K562 (cell line): Measurements from ENCODE around the gene ZFP57. TPM values are rescaled to one million over a fixed set of nuclear protein-coding genes. Genes with fewer than 3 reads are reported as not detected.

Experiments used
- ATAC-seq: fragments of 200-7000 bp; cut with Tn5 transposase; 3 replicates; pipeline ENCODE4 v1.9.1; 2020; ENCODE audit warnings: moderate library complexity
- Bru-seq: library from RNA; stranded (reverse); fragments of 400-500 nt; gene quantifications from one replicate; lab custom pipeline; 2021; lab: Mats Ljungman, UMichigan
- BruChase-seq, 2 experiments: library from RNA; stranded (reverse); fragments of 400-500 nt; gene quantifications; one replicate each; lab custom pipeline; 2021; lab: Mats Ljungman, UMichigan
- BruUV-seq: library from RNA; stranded (reverse); fragments of 400-500 nt; replicated peaks from 2 replicates; lab custom pipeline; 2021; lab: Mats Ljungman, UMichigan
- CTCF ChIA-PET: fragments of 300-600 bp; formaldehyde crosslinking; extraction: SDS; loops from one replicate; lab custom pipeline; 2021; ENCODE audit warnings: low intra/inter-chr PET ratio; lab: Yijun Ruan, JAX
- POLR2A ChIA-PET: fragments of 300-600, 350-650 bp; sonication (Branson Sonifier 250); formaldehyde crosslinking; extraction: SDS; loops from one replicate; lab custom pipeline; 2021; ENCODE audit warnings: antibody characterized with exemption, inconsistent platforms; lab: Yijun Ruan, JAX
- DNase-seq, 4 experiments: peaks; one replicate each; pipeline versions ENCODE4 v3.0.0 to v3.0.0-alpha.2; 2011 to 2018; ENCODE audit warnings: low spot score in 3 of 4, mixed read lengths in 3 of 4; ENCODE audit errors: extremely low read depth in 1 of 4
- FAIRE-seq: peaks from 2 replicates; lab custom pipeline; 2011; peaks lifted over from hg19 to GRCh38; lab: Jason Lieb, UNC
- H2AFZ ChIP-seq: 2 replicates; pipeline ENCODE4 v1.6.0; 2011; ENCODE audit warnings: low read depth, low read length, control low read depth, inconsistent platforms
- H3K27ac ChIP-seq: fragments of 200-600 bp; 3 replicates; pipeline ENCODE4 v1.8.0; 2011; ENCODE audit warnings: low read depth, mild to moderate bottlenecking, control low read depth, inconsistent platforms, low read length, moderate library complexity, mixed read lengths; ENCODE audit errors: extremely low read depth
- H3K27me3 ChIP-seq, 2 experiments: fragments of 300-600 bp in 1 of 2; 2 replicates in 1 of 2; 3 replicates in 1 of 2; pipeline versions ENCODE4 v1.6.0 to v1.8.0; 2011; ENCODE audit warnings: inconsistent platforms in 2 of 2, low read length in 2 of 2, mild to moderate bottlenecking in 1 of 2, mixed read lengths in 1 of 2, moderate library complexity in 1 of 2; ENCODE audit not compliant: control insufficient read depth in 2 of 2, insufficient read depth in 2 of 2
- H3K36me3 ChIP-seq: fragments of 300-600 bp; 3 replicates; pipeline ENCODE4 v1.8.0; 2011; ENCODE audit warnings: mild to moderate bottlenecking, low read length, inconsistent platforms; ENCODE audit not compliant: control insufficient read depth, insufficient read depth
- H3K4me1 ChIP-seq, 2 experiments: fragments of 200-600 bp in 1 of 2; replicated peaks in 1 of 2; 2 replicates in 1 of 2; 3 replicates in 1 of 2; pipeline versions ENCODE4 v1.5.1 to v1.8.0; 2011; ENCODE audit warnings: inconsistent platforms in 2 of 2, low read length in 2 of 2, mild to moderate bottlenecking in 1 of 2, mixed read lengths in 1 of 2, moderate library complexity in 1 of 2; ENCODE audit not compliant: control insufficient read depth in 2 of 2, insufficient read depth in 2 of 2
- H3K4me2 ChIP-seq: 2 replicates; pipeline ENCODE4 v1.6.1; 2011; ENCODE audit warnings: low read length, control low read depth, inconsistent platforms, mixed read lengths; ENCODE audit not compliant: insufficient read depth
- H3K4me3 ChIP-seq: fragments of 200-600 bp; sonication (generic), shearing (Covaris generic); 2 replicates; pipeline ENCODE4 v1.5.1; 2016; ENCODE audit warnings: control low read depth, inconsistent platforms
- H3K79me2 ChIP-seq: fragments of 200-600 bp; 3 replicates; pipeline ENCODE4 v1.8.0; 2011; ENCODE audit warnings: low read length, inconsistent platforms; ENCODE audit not compliant: control insufficient read depth, insufficient read depth
- H3K9ac ChIP-seq, 2 experiments: 2 replicates each; pipeline versions ENCODE4 v1.6.0 to v1.6.1; 2011; ENCODE audit warnings: low read depth in 2 of 2, low read length in 2 of 2, control low read depth in 1 of 2, inconsistent platforms in 1 of 2, mild to moderate bottlenecking in 1 of 2, mixed read lengths in 1 of 2; ENCODE audit not compliant: insufficient read depth in 1 of 2
- H3K9me1 ChIP-seq: one replicate; pipeline ENCODE4 v1.6.0; 2011; ENCODE audit warnings: inconsistent platforms, mild to moderate bottlenecking, low read length, moderate library complexity; ENCODE audit not compliant: control insufficient read depth, insufficient read depth
- H3K9me3 ChIP-seq: replicated peaks from 2 replicates; pipeline ENCODE4 v1.5.1; 2011; ENCODE audit warnings: low read depth, low read length, inconsistent platforms; ENCODE audit not compliant: control insufficient read depth, insufficient read depth
- H4K20me1 ChIP-seq: replicated peaks from 2 replicates; pipeline ENCODE4 v1.6.1; 2011; ENCODE audit warnings: low read length, inconsistent platforms, mixed read lengths; ENCODE audit not compliant: control insufficient read depth, insufficient read depth
- CBX8 ChIP-seq: fragments of 200-600 bp; sonication (generic); IDR thresholded peaks from 2 replicates; pipeline ENCODE4 v1.6.1; 2012; ENCODE audit warnings: borderline replicate concordance, mixed run types, low read depth, mild to moderate bottlenecking, moderate library complexity, mixed read lengths, low read length, control low read depth, inconsistent platforms; ENCODE audit not compliant: poor library complexity, severe bottlenecking; ENCODE audit errors: extremely low read depth
- E2F1 ChIP-seq: sonication (generic); formaldehyde crosslinking; IDR thresholded peaks from 2 replicates; pipeline ENCODE4 v1.8.1; 2023; ENCODE audit warnings: mild to moderate bottlenecking, missing genetic modification reagents, moderate library complexity
- E2F6 ChIP-seq, 2 experiments: IDR thresholded peaks; 2 replicates each; pipeline ENCODE4 v1.6.1; 2011; ENCODE audit warnings: borderline replicate concordance in 1 of 2, control low read depth in 1 of 2, low read depth in 1 of 2, low read length in 1 of 2, mild to moderate bottlenecking in 1 of 2, mixed read lengths in 1 of 2, moderate library complexity in 1 of 2; ENCODE audit not compliant: insufficient read depth in 1 of 2, insufficient read length in 1 of 2, poor library complexity in 1 of 2, severe bottlenecking in 1 of 2; ENCODE audit errors: extremely low read depth in 1 of 2
- NFE2L1 ChIP-seq: fragments of 450-650 bp; IDR thresholded peaks from 2 replicates; pipeline ENCODE4 v1.6.1; 2016; ENCODE audit warnings: missing genetic modification characterization, low read depth, mild to moderate bottlenecking, missing compliant biosample characterization, moderate library complexity, borderline replicate concordance
- PATZ1 ChIP-seq: fragments of 250-450 bp; sonication (Bioruptor Pico); IDR thresholded peaks from 2 replicates; pipeline ENCODE4 v1.5.0; 2020; ENCODE audit warnings: mild to moderate bottlenecking, borderline replicate concordance
- POLR3G ChIP-seq: IDR thresholded peaks from 2 replicates; pipeline ENCODE4 v1.6.1; 2011; ENCODE audit not compliant: insufficient read length, insufficient replicate concordance; ENCODE audit errors: extremely low read depth
- SIN3B ChIP-seq: fragments of 450-650 bp; IDR thresholded peaks from 2 replicates; pipeline ENCODE4 v1.6.1; 2017; ENCODE audit warnings: low read depth, mild to moderate bottlenecking, moderate library complexity
- TBP ChIP-seq: optimal IDR thresholded peaks from 2 replicates; pipeline ENCODE3; 2011; ENCODE audit warnings: low read depth, low read length, improper control_type of control experiment
- ZBTB26 ChIP-seq: fragments of 450-650 bp; formaldehyde crosslinking; IDR thresholded peaks from 2 replicates; pipeline ENCODE4 v1.4.0; 2022; ENCODE audit warnings: missing genetic modification characterization
- WGBS: fragments of 100-300 bp; shearing (Covaris generic); methylation state at CpG from one replicate; pipeline ENCODE4 v1.1.6; 2016; ENCODE audit warnings: low coverage, mixed read lengths; ENCODE audit not compliant: insufficient coverage; ENCODE audit errors: missing lambda C conversion rate; 5-methylcytosine and 5-hydroxymethylcytosine counted together
- in situ Hi-C: fragments of 300-500 bp; cut with MboI; formaldehyde crosslinking; loops from 4 replicates; pipeline ENCODE4 v1.15.0; 2018; ENCODE audit warnings: inconsistent platforms, mixed read lengths
- intact Hi-C: fragments of 100-400 bp; cut with micrococcal nuclease; formaldehyde crosslinking; loops from 2 replicates; pipeline ENCODE4 v1.14.2; 2022
- long read RNA-seq, 3 experiments: library from polyadenylated mRNA in 2 of 3; library from RNA in 1 of 3; unstranded in 2 of 3; stranded (forward) in 1 of 3; transcript quantifications; one replicate each; pipeline ENCODE4 v2.0.0, GENCODE V29; 2019 to 2022
- polyA minus RNA-seq, 3 experiments: library from RNA; depleted of rRNA, polyadenylated mRNA; stranded (reverse); fragments of >200 nt; gene quantifications; 2 replicates each; pipeline ENCODE4 v1.2.3, GENCODE V29; 2011
- polyA plus RNA-seq, 8 experiments: library from polyadenylated mRNA; depleted of rRNA in 4 of 8; stranded (reverse) in 5 of 8; unstranded in 3 of 8; fragments of >200 nt; fragmentation: Nextera tagmentation in 2 of 8; fragmentation: Illumina TruSeq in 1 of 8; extraction: Ambion mirVana in 2 of 8; extraction: Trizol in 1 of 8; gene quantifications; 2 replicates each; pipeline versions ENCODE4 v1.2.1 to v1.2.3, GENCODE V29; 2011 to 2014; ENCODE audit warnings: inconsistent platforms in 1 of 8, missing spikeins in 1 of 8
- total RNA-seq, 7 experiments: library from RNA; depleted of rRNA in 6 of 7; stranded (reverse); fragments of >200 nt in 6 of 7; fragmentation: Illumina TruSeq in 2 of 7; extraction: Trizol in 2 of 7; gene quantifications; 2 replicates each; pipeline versions ENCODE4 v1.2.1 to v1.2.3, GENCODE V29; 2011 to 2021; ENCODE audit warnings: low replicate concordance in 1 of 7

The ZFP57 gene
- 0.14 TPM in 1 of 2 replicates, not detected in the other for total RNA-seq (2011; cell fraction: chromatin; rRNA removed; ENCODE audit: low replicate concordance)
- total RNA-seq (2011; cell fraction: nucleolus; rRNA removed), result not detected in 2 replicates
- total RNA-seq (2011; cell fraction: nucleoplasm; rRNA removed), result not detected in 2 replicates
- 0.20 and 0.23 TPM in 2 replicates for total RNA-seq (2014; rRNA removed)
- total RNA-seq (2014; rRNA removed; fragmentation: Illumina TruSeq; extraction: Trizol), result 0.13 and 0.22 TPM in 2 replicates
- 0.07 TPM in 1 of 2 replicates, not detected in the other for total RNA-seq (2015; rRNA removed; fragmentation: Illumina TruSeq; extraction: Trizol)
- total RNA-seq (2021), result 0.13 TPM in 2 replicates
- 0.04 TPM in 1 of 2 replicates, not detected in the other for polyA plus RNA-seq (2011; rRNA removed)
- polyA plus RNA-seq (2011; cell fraction: cytosol; rRNA removed), result not detected in 2 replicates
- polyA plus RNA-seq (2011; cell fraction: nucleus; rRNA removed), result not detected in 2 replicates
- 0.05 and 0.15 TPM in 2 replicates for polyA plus RNA-seq (2012)
- 0.10 and 0.28 TPM in 2 replicates for polyA plus RNA-seq (2014; fragmentation: Illumina TruSeq; extraction: Trizol)
- under 1 TPM; 0.07 to 0.11 TPM for polyA plus RNA-seq (2014; fragmentation: Nextera tagmentation; extraction: Ambion mirVana)
- 0.09 and 0.28 TPM in 2 replicates for polyA plus RNA-seq (2014; rRNA removed)
- not detected in 2 replicates for polyA minus RNA-seq (2011; rRNA and poly(A)+ RNA removed)
- not detected in 2 replicates for polyA minus RNA-seq (2011; cell fraction: cytosol; rRNA and poly(A)+ RNA removed)
- polyA minus RNA-seq (2011; cell fraction: nucleus; rRNA and poly(A)+ RNA removed), result not detected in 2 replicates
- percentile 21 among the genes with signal in this experiment for Bru-seq, nascent RNA
- BruChase-seq, experiment 1, labeled RNA remaining after a 2-hour chase, result percentile 14 among the genes with signal in this experiment
- BruChase-seq, experiment 2, labeled RNA remaining after a 6-hour chase, result percentile 20 among the genes with signal in this experiment
- long read RNA-seq, experiment 1, result 0 reads
- long read RNA-seq, experiment 2, result 0 reads
- long read RNA-seq, experiment 3, result 0 reads

GRCh38 chr6:29680904-29681303 is at the start of gene ZFP57:
ZFP57 (minus strand) TSS chr6:29681152; CDS start chr6:29677003, 4,149 bp downstream.
- intact Hi-C loops, result no loop called here
- H3K9ac ChIP-seq, result peak within 1 kb of the TSS in 1 of 2 experiments; percentile 66; a peak in 1 of 4 replicates
- WGBS, result 53% methylated on average over 13 of the region's 31 CpGs
- H3K79me2 ChIP-seq, result no peaks in the 10 kb centered on the region
- H3K4me3 ChIP-seq, result no peak within 1 kb of the TSS
- ChIA-PET POLR2A (interaction anchor here (0.8 kb wide), 1 partner anchor 24 kb away, joined by 5 read pairs; no protein-coding TSS in a partner anchor), CTCF (no interaction called here)
- no peak for FAIRE-seq
- H3K27ac ChIP-seq, result no peak within 1 kb of the TSS
- H3K36me3 ChIP-seq, result no peaks in the 10 kb centered on the region
- no peaks in the 10 kb centered on the region for H3K9me3 ChIP-seq
- TF ChIP-seq POLR3G, result no peak
- TF ChIP-seq E2F6 (IDR thresholded peaks at IDR 0.05; ENCODE audit: borderline replicate concordance in 1 of 2, extremely low read depth in 1 of 2, insufficient read depth in 1 of 2, insufficient read length in 1 of 2, low read depth in 1 of 2, low read length in 1 of 2, poor library complexity in 1 of 2, severe bottlenecking in 1 of 2), result no peak
- no peak for TF ChIP-seq E2F1 (CRISPR knock-in tag)
- TF ChIP-seq ZBTB26 (CRISPR knock-in tag), result no peak
- no peak for TF ChIP-seq NFE2L1 (tag)
- TF ChIP-seq CBX8, result no peak
- TF ChIP-seq SIN3B, result no peak
- TF ChIP-seq PATZ1 (CRISPR knock-in tag), result no peak
- TF ChIP-seq TBP, result no peak
- in situ Hi-C loops, result no loop called here
- no peak for ATAC-seq
- H3K27me3 ChIP-seq, result peaks cover 15 to 33% of the 10 kb centered on the region in 2 experiments; a peak in 3 of 5 replicates
- H3K4me2 ChIP-seq, result peak within 1 kb of the TSS; percentile 35
- H2AFZ ChIP-seq, result peak within 1 kb of the TSS; percentile 75
- DNase-seq, result no peak
- H3K4me1 ChIP-seq, result peaks cover 0 to 9% of the 10 kb centered on the region in 2 experiments; a peak in 2 of 5 replicates
- H4K20me1 ChIP-seq, result no peaks in the 10 kb centered on the region
- BruUV-seq, result no TSS peak
- no peaks in the 10 kb centered on the region for H3K9me1 ChIP-seq
